Hematopoietic multipotent progenitor cell (in vitro differentiated cells): ENCODE measurements around the gene MGAT4A. TPM values are rescaled to one million over a fixed set of nuclear protein-coding genes. Genes with fewer than 3 reads are reported as not detected.
"Not testable (repeated sequence)": the region's sequence is repeated elsewhere in the genome, so short reads cannot be mapped to it uniquely, and the experiment has no call there.

Source experiments
- DNase-seq, 3 donors: peaks; one replicate each; pipeline ENCODE4 v3.0.0-alpha.2; 2011 to 2015; ENCODE audit warnings: low read depth in 2 of 3, low spot score in 2 of 3
- total RNA-seq: library from RNA; depleted of rRNA; stranded (reverse); fragments of >200 nt; gene quantifications from one replicate; pipeline ENCODE4 v1.2.3, GENCODE V29; 2012

The MGAT4A gene
- total RNA-seq, 1 donor: 6.7 TPM

GRCh38 chr2:98730707-98731040 lies 258 bp downstream of the MGAT4A start:
- DNase-seq: peak; percentile 36 to 73 (median 65)

GRCh38 chr2:98730053-98730706 lies 752 bp downstream of the MGAT4A start:
- DNase-seq: peak in 2 of 3 donors; percentile 71 to 76

GRCh38 chr2:98729652-98730051 lies 1.3 kb downstream of the MGAT4A start:
- no peak for DNase-seq

GRCh38 chr2:98728088-98728718 lies 2.7 kb downstream of the MGAT4A start:
- DNase-seq: not testable (repeated sequence)

- no peak for DNase-seq
Measured at GRCh38 chr2:98727369-98728087, 3.4 kb downstream of the MGAT4A start.

- DNase-seq: no peak
Measured at GRCh38 chr2:98726735-98727368, 4.1 kb downstream of the MGAT4A start.

- no peak for DNase-seq
Measured at GRCh38 chr2:98726205-98726604, 4.7 kb downstream of the MGAT4A start.

- no peak for DNase-seq
Measured at GRCh38 chr2:98720286-98720685, 10.6 kb downstream of the MGAT4A start.

- DNase-seq: no peak
Measured at GRCh38 chr2:98717621-98718020, 13.3 kb downstream of the MGAT4A start.

- no peak for DNase-seq
Measured at GRCh38 chr2:98716786-98717185, 14.1 kb downstream of the MGAT4A start.

GRCh38 chr2:98715812-98716451 lies 15.0 kb downstream of the MGAT4A start:
- DNase-seq: no peak

GRCh38 chr2:98713332-98714015 lies 17.5 kb downstream of the MGAT4A start:
- no peak for DNase-seq

GRCh38 chr2:98712145-98712544 lies 18.8 kb downstream of the MGAT4A start:
- no peak for DNase-seq

- DNase-seq: no peak
Measured at GRCh38 chr2:98711506-98711905, 19.4 kb downstream of the MGAT4A start.

- DNase-seq: peak in 2 of 3 donors; percentile 78 to 95
Measured at GRCh38 chr2:98710734-98711133, 20.2 kb downstream of the MGAT4A start.

- no peak for DNase-seq
Measured at GRCh38 chr2:98709535-98709934, 21.4 kb downstream of the MGAT4A start.

GRCh38 chr2:98708396-98709186 lies 22.3 kb downstream of the MGAT4A start:
- DNase-seq: no peak

GRCh38 chr2:98706591-98706990 lies 24.3 kb downstream of the MGAT4A start:
- DNase-seq: no peak

- no peak for DNase-seq
Measured at GRCh38 chr2:98705333-98705617, 25.7 kb downstream of the MGAT4A start.
